HTR-8/SVneo (cell line): ENCODE results near the gene CSF1.

Experiments
- DNase-seq: peaks from one replicate; pipeline ENCODE4 v3.0.0; 2011; ENCODE audit warnings: low spot score, mixed read lengths; ENCODE audit not compliant: insufficient read length
- FAIRE-seq: peaks from 2 replicates; lab custom pipeline; 2011; peaks lifted over from hg19 to GRCh38; lab: Jason Lieb, UNC

CSF1 gene

GRCh38 chr1:109898842-109899241 lies 11.8 kb upstream of the CSF1 start:
- DNase-seq (no peak), FAIRE-seq (no peak)

- DNase-seq (no peak), FAIRE-seq (no peak)
These were observed 9.5 kb upstream of the CSF1 start for GRCh38 chr1:109901141-109901523.

GRCh38 chr1:109901524-109902145 lies 9.0 kb upstream of the CSF1 start:
- no peak for FAIRE-seq
- no peak for DNase-seq

- no peak for DNase-seq
- FAIRE-seq = no peak
These were observed 8.3 kb upstream of the CSF1 start for GRCh38 chr1:109902204-109902985.

- no peak for FAIRE-seq
- no peak for DNase-seq
These were observed 7.2 kb upstream of the CSF1 start for GRCh38 chr1:109903376-109903930.

- DNase-seq (no peak), FAIRE-seq (no peak)
These were observed 6.4 kb upstream of the CSF1 start for GRCh38 chr1:109904105-109904817.

GRCh38 chr1:109905491-109905890 lies 5.2 kb upstream of the CSF1 start:
- FAIRE-seq = no peak

GRCh38 chr1:109906160-109906838 lies 4.3 kb upstream of the CSF1 start:
- FAIRE-seq (no peak), DNase-seq (no peak)

More at GRCh38 chr1:109905491-109905890, 5.2 kb upstream of the CSF1 start:
- no peak for DNase-seq

- DNase-seq (no peak), FAIRE-seq (no peak)
These were observed 3.8 kb upstream of the CSF1 start for GRCh38 chr1:109906839-109907180.

- no peak for DNase-seq
- no peak for FAIRE-seq
These were observed 3.4 kb upstream of the CSF1 start for GRCh38 chr1:109907190-109907774.

- FAIRE-seq (no peak), DNase-seq (no peak)
These were observed 1.8 kb upstream of the CSF1 start for GRCh38 chr1:109908836-109909235.

- no peak for FAIRE-seq
These were observed 1.1 kb upstream of the CSF1 start for GRCh38 chr1:109909561-109909960.

GRCh38 chr1:109910963-109911798 lies 532 bp downstream of the CSF1 start:
- no peak for FAIRE-seq

More at GRCh38 chr1:109909561-109909960, 1.1 kb upstream of the CSF1 start:
- DNase-seq = no peak

GRCh38 chr1:109912214-109912861 lies 1.7 kb downstream of the CSF1 start:
- no peak for FAIRE-seq
- no peak for DNase-seq

More at GRCh38 chr1:109910963-109911798, 532 bp downstream of the CSF1 start:
- DNase-seq = no peak

- DNase-seq (no peak), FAIRE-seq (no peak)
These were observed 2.2 kb downstream of the CSF1 start for GRCh38 chr1:109912873-109913272.

- FAIRE-seq = no peak
- DNase-seq = no peak
These were observed 2.8 kb downstream of the CSF1 start for GRCh38 chr1:109913360-109913879.

- no peak for DNase-seq
These were observed 4.1 kb downstream of the CSF1 start for GRCh38 chr1:109914587-109915240.

More at GRCh38 chr1:109914587-109915240, 4.1 kb downstream of the CSF1 start:
- no peak for FAIRE-seq
